Measurements from ENCODE around the gene CCDC198. TPM values are rescaled to one million over a fixed set of nuclear protein-coding genes. Genes with fewer than 3 reads are reported as not detected.

CCDC198 gene
- total RNA-seq, result not detected

- TF ChIP-seq CTCF (IDR thresholded peaks at IDR 0.05; ENCODE audit: low read depth), result no peak
Measured at GRCh38 chr14:57493467-57494181, at the start of gene CCDC198. Gene CCDC198, minus strand, starts transcription at chr14:57493857. Its CDS starts 142 bp downstream, at chr14:57493715.

- no peak for TF ChIP-seq CTCF (IDR thresholded peaks at IDR 0.05; ENCODE audit: low read depth)
Measured at GRCh38 chr14:57533214-57533613, 39.6 kb upstream of the CCDC198 start.

- no peak for TF ChIP-seq CTCF (IDR thresholded peaks at IDR 0.05; ENCODE audit: low read depth)
Measured at GRCh38 chr14:57530571-57530970, 36.9 kb upstream of the CCDC198 start.

- TF ChIP-seq CTCF (IDR thresholded peaks at IDR 0.05; ENCODE audit: low read depth), result no peak
Measured at GRCh38 chr14:57526942-57527341, 33.3 kb upstream of the CCDC198 start.

GRCh38 chr14:57519043-57519442 lies 25.4 kb upstream of the CCDC198 start:
- no peak for TF ChIP-seq CTCF (IDR thresholded peaks at IDR 0.05; ENCODE audit: low read depth)

GRCh38 chr14:57512220-57512619 lies 18.6 kb upstream of the CCDC198 start:
- TF ChIP-seq CTCF (IDR thresholded peaks at IDR 0.05; ENCODE audit: low read depth), result no peak

- TF ChIP-seq CTCF (IDR thresholded peaks at IDR 0.05; ENCODE audit: low read depth), result no peak
Measured at GRCh38 chr14:57508756-57509155, 15.1 kb upstream of the CCDC198 start.

All from subcutaneous adipose tissue (tissue), 4 donors.